Upper lobe of right lung (tissue), 1 donor: Measurements from ENCODE around the gene TBC1D14. TPM values are rescaled to one million over a fixed set of nuclear protein-coding genes. Genes with fewer than 3 reads are reported as not detected.

Experiments used
- ATAC-seq: fragments of 200-7000 bp; cut with Tn5 transposase; one replicate; pipeline ENCODE4 v1.9.1; 2020; ENCODE audit warnings: mild to moderate bottlenecking, moderate library complexity
- DNase-seq: peaks from one replicate; pipeline ENCODE4 v3.0.0-alpha.2; 2020
- H3K27ac ChIP-seq: fragments of 200-600 bp; one replicate; pipeline ENCODE4 v1.8.0; 2022
- H3K27me3 ChIP-seq: fragments of 200-600 bp; one replicate; pipeline ENCODE4 v1.8.0; 2022; ENCODE audit warnings: mild to moderate bottlenecking
- H3K36me3 ChIP-seq: fragments of 200-600 bp; one replicate; pipeline ENCODE4 v1.8.0; 2022
- H3K4me1 ChIP-seq: fragments of 200-600 bp; one replicate; pipeline ENCODE4 v1.8.0; 2022
- H3K4me3 ChIP-seq: fragments of 200-600 bp; one replicate; pipeline ENCODE4 v1.8.0; 2022; ENCODE audit warnings: mild to moderate bottlenecking
- H3K9me3 ChIP-seq: fragments of 200-600 bp; one replicate; pipeline ENCODE4 v1.8.0; 2022
- CTCF ChIP-seq: fragments of 200-600 bp; IDR thresholded peaks from one replicate; pipeline ENCODE4 v1.8.0; 2022; ENCODE audit warnings: antibody characterized with exemption
- intact Hi-C: fragments of 100-400 bp; cut with DNase I; formaldehyde crosslinking; loops from one replicate; pipeline ENCODE4 v1.11.0; 2022
- long read RNA-seq: library from polyadenylated mRNA; unstranded; transcript quantifications from one replicate; pipeline ENCODE4 v2.0.0, GENCODE V29; 2021
- total RNA-seq: library from RNA; stranded (reverse); fragmentation: NEBNext Ultra II Directional; extraction: Animal tissue kit (Norgen Biotek cat#: 25700); gene quantifications from one replicate; pipeline ENCODE4 v1.2.1, GENCODE V29; 2021
- donor health status: DM: no; HTN: yes; CAD: no; lungs with severe emphysema.

The TBC1D14 gene
- total RNA-seq: 51.8 TPM
- long read RNA-seq, full-length matches to known transcripts: 39 of 101 reads
- long read RNA-seq, partial matches to known transcripts: 37 of 101 reads
- long read RNA-seq, other reads (novel, unspliced or antisense): 25 of 101 reads

GRCh38 chr4:6909113-6909969 is at the start of gene TBC1D14:
TBC1D14 (plus strand) TSS chr4:6909826; CDS start chr4:6923390, 13,564 bp downstream.
- DNase-seq: peak; percentile 96
- TF ChIP-seq CTCF: no peak
- H3K4me3 ChIP-seq: peak within 1 kb of the TSS; percentile 58
- no peaks in the 10 kb centered on the region for H3K36me3 ChIP-seq
- intact Hi-C loops: no loop called here
- H3K9me3 ChIP-seq: no peaks in the 10 kb centered on the region
- peak; percentile 94 for ATAC-seq
- no peaks in the 10 kb centered on the region for H3K27me3 ChIP-seq
- peak within 1 kb of the TSS; percentile 99 for H3K27ac ChIP-seq
- peaks cover 19% of the 10 kb centered on the region for H3K4me1 ChIP-seq

- no peak for ATAC-seq
- Histone ChIP-seq H3K4me3 (no peak overlapping the region), H3K36me3 (peaks cover 61% of the 10 kb centered on the region), H3K27ac (no peak overlapping the region), H3K4me1 (peaks cover 3% of the 10 kb centered on the region), H3K9me3 (no peaks in the 10 kb centered on the region), H3K27me3 (no peaks in the 10 kb centered on the region)
- intact Hi-C loops: no loop called here
- no peak for TF ChIP-seq CTCF
- DNase-seq: no peak
Measured at GRCh38 chr4:6868386-6868785, 41.2 kb upstream of the TBC1D14 start.

- DNase-seq: no peak
- no peak overlapping the region for H3K27ac ChIP-seq
- no peaks in the 10 kb centered on the region for H3K9me3 ChIP-seq
- peaks cover 14% of the 10 kb centered on the region for H3K4me1 ChIP-seq
- H3K4me3 ChIP-seq: no peak overlapping the region
- H3K27me3 ChIP-seq: no peaks in the 10 kb centered on the region
- ATAC-seq: peak; percentile 24
- H3K36me3 ChIP-seq: peaks cover 61% of the 10 kb centered on the region
- no peak for TF ChIP-seq CTCF
- intact Hi-C loops: no loop called here
Measured at GRCh38 chr4:6869944-6870343, 39.7 kb upstream of the TBC1D14 start.

GRCh38 chr4:6873291-6873690 is 36.3 kb upstream of the TBC1D14 start:
- Histone ChIP-seq H3K27me3 (no peaks in the 10 kb centered on the region), H3K36me3 (peaks cover 64% of the 10 kb centered on the region), H3K4me1 (peaks cover 24% of the 10 kb centered on the region), H3K27ac (no peak overlapping the region), H3K9me3 (no peaks in the 10 kb centered on the region), H3K4me3 (no peak overlapping the region)
- intact Hi-C loops: no loop called here
- DNase-seq (no peak), ATAC-seq (no peak)
- no peak for TF ChIP-seq CTCF

- no peaks in the 10 kb centered on the region for H3K9me3 ChIP-seq
- peak; percentile 83 for TF ChIP-seq CTCF
- ATAC-seq: peak; percentile 80
- H3K36me3 ChIP-seq: peaks cover 67% of the 10 kb centered on the region
- H3K27me3 ChIP-seq: no peaks in the 10 kb centered on the region
- DNase-seq: peak; percentile 87
- no peak overlapping the region for H3K27ac ChIP-seq
- H3K4me1 ChIP-seq: peaks cover 24% of the 10 kb centered on the region
- H3K4me3 ChIP-seq: no peak overlapping the region
- intact Hi-C loops: no loop called here
Measured at GRCh38 chr4:6873792-6874461, 35.7 kb upstream of the TBC1D14 start.
